Measurements from ENCODE around the gene NDUFS8.

DNA sequence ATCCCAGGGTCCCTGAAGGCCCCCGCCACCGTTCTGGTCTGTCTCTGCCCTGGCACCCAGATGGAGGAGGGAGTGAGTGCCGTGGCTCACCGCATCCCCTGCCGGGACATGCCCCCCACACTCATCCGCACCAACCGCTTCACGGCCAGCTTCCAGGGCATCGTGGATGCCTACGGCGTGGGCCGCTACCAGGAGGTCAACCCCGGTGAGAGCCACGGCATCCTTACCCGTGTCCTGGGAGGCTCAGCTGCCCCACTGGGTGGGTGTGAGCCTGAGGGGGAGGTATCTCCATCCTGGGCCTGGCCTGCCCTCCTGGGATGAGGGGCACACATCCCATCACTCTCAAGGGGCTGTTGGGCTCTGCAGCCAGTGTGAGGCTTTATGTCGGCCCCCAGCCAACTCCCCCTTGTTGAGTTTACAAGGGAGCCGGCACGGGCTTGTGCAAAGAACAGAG, 14.4 kb downstream of the NDUFS8 start:
- TF ChIP-seq, protein P1, sequence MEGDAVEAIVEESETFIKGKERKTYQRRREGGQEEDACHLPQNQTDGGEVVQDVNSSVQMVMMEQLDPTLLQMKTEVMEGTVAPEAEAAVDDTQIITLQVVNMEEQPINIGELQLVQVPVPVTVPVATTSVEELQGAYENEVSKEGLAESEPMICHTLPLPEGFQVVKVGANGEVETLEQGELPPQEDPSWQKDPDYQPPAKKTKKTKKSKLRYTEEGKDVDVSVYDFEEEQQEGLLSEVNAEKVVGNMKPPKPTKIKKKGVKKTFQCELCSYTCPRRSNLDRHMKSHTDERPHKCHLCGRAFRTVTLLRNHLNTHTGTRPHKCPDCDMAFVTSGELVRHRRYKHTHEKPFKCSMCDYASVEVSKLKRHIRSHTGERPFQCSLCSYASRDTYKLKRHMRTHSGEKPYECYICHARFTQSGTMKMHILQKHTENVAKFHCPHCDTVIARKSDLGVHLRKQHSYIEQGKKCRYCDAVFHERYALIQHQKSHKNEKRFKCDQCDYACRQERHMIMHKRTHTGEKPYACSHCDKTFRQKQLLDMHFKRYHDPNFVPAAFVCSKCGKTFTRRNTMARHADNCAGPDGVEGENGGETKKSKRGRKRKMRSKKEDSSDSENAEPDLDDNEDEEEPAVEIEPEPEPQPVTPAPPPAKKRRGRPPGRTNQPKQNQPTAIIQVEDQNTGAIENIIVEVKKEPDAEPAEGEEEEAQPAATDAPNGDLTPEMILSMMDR (IDR thresholded peaks at IDR 0.05) = no peak
- TF ChIP-seq EZH2 (IDR thresholded peaks at IDR 0.05; ENCODE audit: borderline replicate concordance, insufficient read depth, low read depth, low read length, poor library complexity, severe bottlenecking) = no peak

Data from B cell (primary cell).